HL-60 (cell line): ENCODE results near the gene MYLK3.

Source experiments
- DNase-seq, 2 experiments: peaks; one replicate each; pipeline ENCODE4 v3.0.0-alpha.2; 2010 to 2020; ENCODE audit warnings: low read depth in 1 of 2, low spot score in 1 of 2
- H3K27ac ChIP-seq: fragments of 250-450 bp; sonication (Bioruptor Pico); replicated peaks from 2 replicates; pipeline ENCODE4 v1.5.1; 2020; ENCODE audit warnings: mild to moderate bottlenecking, moderate library complexity
- H3K27me3 ChIP-seq: fragments of 250-450 bp; sonication (Bioruptor Pico); 2 replicates; pipeline ENCODE4 v1.5.1; 2021; ENCODE audit warnings: mild to moderate bottlenecking, moderate library complexity; ENCODE audit not compliant: insufficient read depth, poor library complexity, severe bottlenecking
- H3K4me3 ChIP-seq: replicated peaks from 2 replicates; pipeline ENCODE4 v1.5.1; 2011; ENCODE audit warnings: mild to moderate bottlenecking, control low read depth, low read length; ENCODE audit not compliant: insufficient read depth
- GABPA ChIP-seq: IDR thresholded peaks from 2 replicates; pipeline ENCODE4 v1.6.1; 2012; ENCODE audit warnings: low read depth
- POLR2AphosphoS5 ChIP-seq: IDR thresholded peaks from 2 replicates; pipeline ENCODE4 v1.6.1; 2012; ENCODE audit warnings: low read depth
- REST ChIP-seq: IDR thresholded peaks from 2 replicates; pipeline ENCODE4 v1.6.1; 2012; ENCODE audit warnings: low read depth; ENCODE audit not compliant: insufficient replicate concordance
- SPI1 ChIP-seq: IDR thresholded peaks from 2 replicates; pipeline ENCODE4 v1.6.1; 2012; ENCODE audit warnings: low read depth, mild to moderate bottlenecking, borderline replicate concordance
- TF ChIP-seq, protein P1 (sequence below): IDR thresholded peaks from one replicate; pipeline ENCODE4 v1.5.1; 2011; ENCODE audit warnings: low read length, control low read depth, inconsistent platforms; ENCODE audit not compliant: insufficient read depth

The MYLK3 gene

DNA sequence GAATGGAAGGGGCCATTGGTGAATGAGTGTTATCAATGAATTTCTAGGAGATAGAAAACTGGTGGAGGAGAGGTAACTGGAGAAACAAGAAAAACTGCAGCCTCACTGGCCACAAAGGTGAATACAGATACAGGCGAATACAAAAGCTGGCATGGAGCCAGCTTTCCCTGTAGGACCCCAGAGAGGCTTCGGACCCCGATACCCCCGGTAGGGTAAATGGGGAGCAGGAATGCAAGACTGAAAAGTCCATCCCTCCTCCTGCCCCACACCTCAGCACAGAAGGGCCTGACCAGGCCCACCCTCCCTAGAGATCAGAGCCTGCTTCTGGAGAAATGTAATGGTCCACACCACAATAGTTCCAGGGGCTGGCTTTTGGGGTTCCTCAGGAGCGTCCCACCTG is 4.9 kb upstream of the MYLK3 start:
- Histone ChIP-seq H3K27ac (no peak overlapping the region), H3K4me3 (no peak overlapping the region), H3K27me3 (no peaks in the 10 kb centered on the region)
- no peak for DNase-seq
- TF ChIP-seq POLR2AphosphoS5 (no peak), SPI1 (no peak), GABPA (no peak), REST (no peak)

DNA sequence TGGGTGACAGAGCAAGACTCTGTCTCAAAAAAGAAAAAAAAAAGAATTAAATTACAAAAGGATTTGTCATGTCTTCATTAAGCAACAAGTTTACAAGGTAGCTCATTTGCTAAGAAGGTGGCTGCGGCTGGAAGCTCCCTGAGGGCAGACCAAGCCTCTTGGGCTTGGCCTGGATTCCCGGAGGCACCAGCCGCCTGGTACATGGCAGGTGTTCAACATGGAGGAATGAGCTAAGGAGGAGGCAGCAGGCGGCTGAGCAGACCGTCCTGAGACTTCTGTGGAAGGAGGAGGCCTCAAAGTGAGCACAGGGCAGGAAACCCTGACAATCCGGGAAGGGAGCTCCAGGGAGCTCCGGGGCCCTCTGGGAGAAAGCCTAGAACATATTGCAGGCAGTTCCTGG is 3.2 kb upstream of the MYLK3 start:
- H3K27me3 ChIP-seq: no peaks in the 10 kb centered on the region
- TF ChIP-seq REST: no peak
- TF ChIP-seq GABPA: no peak
- no peak for TF ChIP-seq POLR2AphosphoS5
- TF ChIP-seq, protein P1, sequence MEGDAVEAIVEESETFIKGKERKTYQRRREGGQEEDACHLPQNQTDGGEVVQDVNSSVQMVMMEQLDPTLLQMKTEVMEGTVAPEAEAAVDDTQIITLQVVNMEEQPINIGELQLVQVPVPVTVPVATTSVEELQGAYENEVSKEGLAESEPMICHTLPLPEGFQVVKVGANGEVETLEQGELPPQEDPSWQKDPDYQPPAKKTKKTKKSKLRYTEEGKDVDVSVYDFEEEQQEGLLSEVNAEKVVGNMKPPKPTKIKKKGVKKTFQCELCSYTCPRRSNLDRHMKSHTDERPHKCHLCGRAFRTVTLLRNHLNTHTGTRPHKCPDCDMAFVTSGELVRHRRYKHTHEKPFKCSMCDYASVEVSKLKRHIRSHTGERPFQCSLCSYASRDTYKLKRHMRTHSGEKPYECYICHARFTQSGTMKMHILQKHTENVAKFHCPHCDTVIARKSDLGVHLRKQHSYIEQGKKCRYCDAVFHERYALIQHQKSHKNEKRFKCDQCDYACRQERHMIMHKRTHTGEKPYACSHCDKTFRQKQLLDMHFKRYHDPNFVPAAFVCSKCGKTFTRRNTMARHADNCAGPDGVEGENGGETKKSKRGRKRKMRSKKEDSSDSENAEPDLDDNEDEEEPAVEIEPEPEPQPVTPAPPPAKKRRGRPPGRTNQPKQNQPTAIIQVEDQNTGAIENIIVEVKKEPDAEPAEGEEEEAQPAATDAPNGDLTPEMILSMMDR: no peak
- no peak for TF ChIP-seq SPI1
- H3K4me3 ChIP-seq: no peak overlapping the region
- no peak for DNase-seq
- no peak overlapping the region for H3K27ac ChIP-seq

- no peak overlapping the region for H3K27ac ChIP-seq
- H3K4me3 ChIP-seq: no peak overlapping the region
- H3K27me3 ChIP-seq: no peaks in the 10 kb centered on the region
- TF ChIP-seq POLR2AphosphoS5 (no peak), GABPA (no peak), REST (no peak), SPI1 (no peak)
- TF ChIP-seq, protein P1: no peak
- DNase-seq: no peak
Measured at GRCh38 chr16:46748775-46749705, 896 bp upstream of the MYLK3 start.
